GM23338 (cell line): ENCODE measurements around the gene PIK3C2G. TPM values are rescaled to one million over a fixed set of nuclear protein-coding genes. Genes with fewer than 3 reads are reported as not detected.

ENCODE experiments used
- ATAC-seq: fragments of 200-7000 bp; cut with Tn5 transposase; 3 replicates; pipeline ENCODE4 v1.9.1; 2020
- DNase-seq: peaks from one replicate; pipeline ENCODE4 v3.0.0-alpha.2; 2015; ENCODE audit warnings: low spot score
- H2AFZ ChIP-seq: fragments of 200-600 bp; sonication (generic); 2 replicates; pipeline ENCODE4 v1.8.0; 2016; ENCODE audit warnings: antibody characterized with exemption, mild to moderate bottlenecking, moderate library complexity
- H3F3A ChIP-seq: fragments of 200-600 bp; sonication (generic); replicated peaks from 2 replicates; pipeline ENCODE4 v1.8.0; 2017; ENCODE audit warnings: antibody characterized with exemption, mixed run types, low read depth
- H3K27ac ChIP-seq: fragments of 200-600 bp; sonication (generic); 2 replicates; pipeline ENCODE4 v1.6.1; 2016; ENCODE audit warnings: low read depth
- H3K27me3 ChIP-seq: fragments of 200-600 bp; sonication (generic); 2 replicates; pipeline ENCODE4 v1.8.0; 2016; ENCODE audit warnings: mild to moderate bottlenecking, mixed run types, moderate library complexity; ENCODE audit not compliant: insufficient read depth
- H3K36me3 ChIP-seq: fragments of 200-600 bp; sonication (generic); 2 replicates; pipeline ENCODE4 v1.8.0; 2016; ENCODE audit warnings: mild to moderate bottlenecking; ENCODE audit not compliant: insufficient read depth
- H3K4me1 ChIP-seq: fragments of 200-600 bp; sonication (generic); 2 replicates; pipeline ENCODE4 v1.8.0; 2016; ENCODE audit warnings: mild to moderate bottlenecking, moderate library complexity; ENCODE audit not compliant: insufficient read depth
- H3K4me2 ChIP-seq: fragments of 200-600 bp; sonication (generic); 2 replicates; pipeline ENCODE4 v1.7.1; 2017; ENCODE audit warnings: mixed run types
- H3K4me3 ChIP-seq: fragments of 200-600 bp; sonication (generic); 2 replicates; pipeline ENCODE4 v1.6.1; 2016; ENCODE audit warnings: mixed run types
- H3K79me2 ChIP-seq: fragments of 200-600 bp; sonication (generic); replicated peaks from 2 replicates; pipeline ENCODE4 v1.8.0; 2017; ENCODE audit warnings: mild to moderate bottlenecking; ENCODE audit not compliant: insufficient read depth
- H3K9me2 ChIP-seq: fragments of 200-600 bp; sonication (generic); 2 replicates; pipeline ENCODE4 v1.8.0; 2017; ENCODE audit not compliant: insufficient read depth
- H4K20me1 ChIP-seq: fragments of 200-600 bp; sonication (generic); replicated peaks from 2 replicates; pipeline ENCODE4 v1.8.0; 2017; ENCODE audit warnings: mild to moderate bottlenecking; ENCODE audit not compliant: insufficient read depth
- H3K27ac Mint-ChIP-seq: 2 replicates; pipeline ENCODE4 v1.8.0; 2020; ENCODE audit warnings: inconsistent platforms, mild to moderate bottlenecking, moderate library complexity, mixed read lengths
- H3K27me3 Mint-ChIP-seq: 3 replicates; pipeline ENCODE4 v1.8.0; 2022; ENCODE audit warnings: low read depth, mild to moderate bottlenecking, moderate library complexity, mixed read lengths, inconsistent platforms; ENCODE audit not compliant: insufficient read depth, poor library complexity
- H3K36me3 Mint-ChIP-seq: 3 replicates; pipeline ENCODE4 v1.8.0; 2021; ENCODE audit warnings: low read depth, mild to moderate bottlenecking, inconsistent platforms, moderate library complexity, mixed read lengths
- H3K4me1 Mint-ChIP-seq: 3 replicates; pipeline ENCODE4 v1.8.0; 2020; ENCODE audit warnings: mild to moderate bottlenecking, inconsistent platforms, mixed read lengths
- H3K4me3 Mint-ChIP-seq: 3 replicates; pipeline ENCODE4 v1.8.0; 2021; ENCODE audit warnings: moderate library complexity, mild to moderate bottlenecking, inconsistent platforms, mixed read lengths
- H3K9me3 Mint-ChIP-seq: 3 replicates; pipeline ENCODE4 v1.8.0; 2020; ENCODE audit warnings: moderate library complexity, mild to moderate bottlenecking, inconsistent platforms, mixed read lengths
- CREB1 ChIP-seq: fragments of 250-450 bp; sonication (Bioruptor Pico); IDR thresholded peaks from 2 replicates; pipeline ENCODE4 v1.5.0; 2020; ENCODE audit warnings: low read depth, mild to moderate bottlenecking, moderate library complexity
- CTCF ChIP-seq, 2 experiments: fragments of 200-600 bp in 1 of 2; sonication (generic) in 1 of 2; conservative IDR thresholded peaks; 2 replicates each; pipeline versions ENCODE4 v1.5.1 to v1.6.1; 2016 to 2017; ENCODE audit warnings: antibody characterized with exemption in 2 of 2, low read depth in 2 of 2, mild to moderate bottlenecking in 2 of 2, moderate library complexity in 1 of 2
- ETS1 ChIP-seq: IDR thresholded peaks from 2 replicates; pipeline ENCODE4 v1.6.1; 2016; ENCODE audit warnings: antibody characterized with exemption
- EZH2 ChIP-seq: fragments of 200-600 bp; sonication (generic); IDR thresholded peaks from one replicate; pipeline ENCODE4 v1.8.0; 2017; ENCODE audit warnings: antibody characterized with exemption, mild to moderate bottlenecking, low read depth; ENCODE audit not compliant: unreplicated experiment
- EZH2phosphoT487 ChIP-seq: fragments of 200-600 bp; sonication (generic); IDR thresholded peaks from one replicate; pipeline ENCODE4 v1.8.1; 2018; ENCODE audit warnings: antibody characterized with exemption; ENCODE audit not compliant: unreplicated experiment
- JUNB ChIP-seq: IDR thresholded peaks from one replicate; pipeline ENCODE4 v1.6.1; 2016; ENCODE audit warnings: antibody characterized with exemption; ENCODE audit not compliant: unreplicated experiment
- NANOG ChIP-seq: IDR thresholded peaks from 2 replicates; pipeline ENCODE4 v1.6.1; 2016; ENCODE audit warnings: antibody characterized with exemption, borderline replicate concordance
- POLR2AphosphoS5 ChIP-seq: IDR thresholded peaks from 2 replicates; pipeline ENCODE4 v1.6.1; 2016; ENCODE audit warnings: antibody characterized with exemption, low read depth
- REST ChIP-seq: IDR thresholded peaks from one replicate; pipeline ENCODE4 v1.6.1; 2018; ENCODE audit warnings: antibody characterized with exemption; ENCODE audit not compliant: unreplicated experiment
- STAT1 ChIP-seq: IDR thresholded peaks from one replicate; pipeline ENCODE4 v1.6.1; 2016; ENCODE audit warnings: antibody characterized with exemption; ENCODE audit not compliant: unreplicated experiment
- ZNF114 ChIP-seq: fragments of 250-450 bp; sonication (Bioruptor Pico); IDR thresholded peaks from 2 replicates; pipeline ENCODE4 v1.5.0; 2020; ENCODE audit warnings: mild to moderate bottlenecking, moderate library complexity
- ZNF331 ChIP-seq: fragments of 250-450 bp; sonication (Bioruptor Pico); IDR thresholded peaks from 2 replicates; pipeline ENCODE4 v1.5.0; 2020; ENCODE audit warnings: low read depth, mild to moderate bottlenecking, moderate library complexity
- ZNF462 ChIP-seq: fragments of 250-450 bp; sonication (Bioruptor Pico); IDR thresholded peaks from 2 replicates; pipeline ENCODE4 v1.5.0; 2020; ENCODE audit warnings: mild to moderate bottlenecking, moderate library complexity
- polyA plus RNA-seq: library from polyadenylated mRNA; unstranded; fragments of >200 nt; fragmentation: Nextera tagmentation; extraction: Ambion mirVana; gene quantifications from 2 replicates; pipeline ENCODE4 v1.2.1, GENCODE V29; 2016
- total RNA-seq: library from RNA; depleted of rRNA; stranded (reverse); fragments of >200 nt; shearing (Covaris generic); gene quantifications from 2 replicates; pipeline ENCODE4 v1.2.3, GENCODE V29; 2014

Gene PIK3C2G
- total and polyA plus RNA-seq, 2 experiments from 2014 or later, result not detected

- no peak overlapping the region for H3K4me3 ChIP-seq
- H3K36me3 Mint-ChIP-seq, result peaks cover 4% of the 10 kb centered on the region; the same call in 1 of the 3 replicates
- H3K27me3 Mint-ChIP-seq, result no peaks in the 10 kb centered on the region
- no peaks in the 10 kb centered on the region for H3K27me3 ChIP-seq
- no peaks in the 10 kb centered on the region for H3K36me3 ChIP-seq
- no peak overlapping the region for H3K4me3 Mint-ChIP-seq
- peak overlapping the region; percentile 2; the same call in 1 of the 2 replicates for H3K4me2 ChIP-seq
- H3K27ac Mint-ChIP-seq, result peak overlapping the region; percentile 10; the same call in 1 of the 2 replicates
- ATAC-seq (peak; percentile 84), DNase-seq (peak; percentile 35)
- peak overlapping the region; percentile 12; the same call in 1 of the 2 replicates for H3K27ac ChIP-seq
- peaks cover 20% of the 10 kb centered on the region for H3K4me1 ChIP-seq
- peak overlapping the region; percentile 3; the same call in 1 of the 2 replicates for H2AFZ ChIP-seq
- no peak for TF ChIP-seq STAT1
- TF ChIP-seq REST, result no peak
- TF ChIP-seq ZNF331 (CRISPR knock-in tag), result no peak
- TF ChIP-seq ZNF462 (CRISPR knock-in tag), result no peak
- TF ChIP-seq NANOG, result no peak
- TF ChIP-seq ETS1, result no peak
- TF ChIP-seq ZNF114 (CRISPR knock-in tag), result no peak
- no peak for TF ChIP-seq POLR2AphosphoS5
- no peak for TF ChIP-seq EZH2phosphoT487
- no peak for TF ChIP-seq JUNB
- no peak for TF ChIP-seq CTCF (conservative IDR thresholded peaks at IDR 0.05; ENCODE audit: low read depth in 2 of 2)
- no peak for TF ChIP-seq CREB1
- no peak for TF ChIP-seq EZH2
- H3K9me2 ChIP-seq, result no peaks in the 10 kb centered on the region
- H3K9me3 Mint-ChIP-seq, result peaks cover 4% of the 10 kb centered on the region; the same call in 2 of the 3 replicates
- no peaks in the 10 kb centered on the region for H3K79me2 ChIP-seq
- no peaks in the 10 kb centered on the region for H3F3A ChIP-seq
- peaks cover 22% of the 10 kb centered on the region for H3K4me1 Mint-ChIP-seq
- no peaks in the 10 kb centered on the region for H4K20me1 ChIP-seq
Observed at GRCh38 chr12:18283831-18284230, 22.5 kb downstream of the PIK3C2G start.
